ENCODE results near the gene SCEL.
"Not testable (repeated sequence)": the region's sequence is repeated elsewhere in the genome, so short reads cannot be mapped to it uniquely, and the experiment has no call there.

SCEL gene

GRCh38 chr13:77535448-77535847 is at the start of gene SCEL:
Gene SCEL, plus strand, starts transcription at chr13:77535706. Its CDS starts 20,170 bp downstream, at chr13:77555876.
- DNase-seq: no peak

GRCh38 chr13:77489566-77490337 is 45.8 kb upstream of the SCEL start:
- DNase-seq: no peak

- no peak for DNase-seq
Observed at GRCh38 chr13:77492982-77493381, 42.5 kb upstream of the SCEL start.

- no peak for DNase-seq
Observed at GRCh38 chr13:77494226-77494625, 41.3 kb upstream of the SCEL start.

- DNase-seq: no peak
Observed at GRCh38 chr13:77497350-77497749, 38.2 kb upstream of the SCEL start.

- DNase-seq: no peak
Observed at GRCh38 chr13:77497835-77498234, 37.7 kb upstream of the SCEL start.

- no peak for DNase-seq
Observed at GRCh38 chr13:77502104-77502720, 33.3 kb upstream of the SCEL start.

GRCh38 chr13:77503398-77503797 is 32.1 kb upstream of the SCEL start:
- no peak for DNase-seq

GRCh38 chr13:77506874-77507273 is 28.6 kb upstream of the SCEL start:
- no peak for DNase-seq

- DNase-seq: no peak
Observed at GRCh38 chr13:77507931-77508776, 27.4 kb upstream of the SCEL start.

- no peak for DNase-seq
Observed at GRCh38 chr13:77508959-77509620, 26.4 kb upstream of the SCEL start.

- no peak for DNase-seq
Observed at GRCh38 chr13:77510156-77510555, 25.4 kb upstream of the SCEL start.

GRCh38 chr13:77511552-77511951 is 24.0 kb upstream of the SCEL start:
- no peak for DNase-seq

- no peak for DNase-seq
Observed at GRCh38 chr13:77513719-77514335, 21.7 kb upstream of the SCEL start.

- no peak for DNase-seq
Observed at GRCh38 chr13:77514336-77514726, 21.2 kb upstream of the SCEL start.

GRCh38 chr13:77515785-77516184 is 19.7 kb upstream of the SCEL start:
- no peak for DNase-seq

- no peak for DNase-seq
Observed at GRCh38 chr13:77516342-77516789, 19.1 kb upstream of the SCEL start.

- DNase-seq: no peak
Observed at GRCh38 chr13:77518266-77518665, 17.2 kb upstream of the SCEL start.

GRCh38 chr13:77519396-77519795 is 16.1 kb upstream of the SCEL start:
- DNase-seq: not testable (repeated sequence)

- DNase-seq: no peak
Observed at GRCh38 chr13:77519808-77520207, 15.7 kb upstream of the SCEL start.

- no peak for DNase-seq
Observed at GRCh38 chr13:77521194-77521593, 14.3 kb upstream of the SCEL start.

- no peak for DNase-seq
Observed at GRCh38 chr13:77521595-77522367, 13.7 kb upstream of the SCEL start.

Data from SIG-M5 (cell line).